ENCODE data around the gene MSH5. TPM values are rescaled to one million over a fixed set of nuclear protein-coding genes. Genes with fewer than 3 reads are reported as not detected.

MSH5 gene
- total and polyA plus RNA-seq, 2 experiments from 2014 or later = 12.1 to 23.9 TPM

DNA sequence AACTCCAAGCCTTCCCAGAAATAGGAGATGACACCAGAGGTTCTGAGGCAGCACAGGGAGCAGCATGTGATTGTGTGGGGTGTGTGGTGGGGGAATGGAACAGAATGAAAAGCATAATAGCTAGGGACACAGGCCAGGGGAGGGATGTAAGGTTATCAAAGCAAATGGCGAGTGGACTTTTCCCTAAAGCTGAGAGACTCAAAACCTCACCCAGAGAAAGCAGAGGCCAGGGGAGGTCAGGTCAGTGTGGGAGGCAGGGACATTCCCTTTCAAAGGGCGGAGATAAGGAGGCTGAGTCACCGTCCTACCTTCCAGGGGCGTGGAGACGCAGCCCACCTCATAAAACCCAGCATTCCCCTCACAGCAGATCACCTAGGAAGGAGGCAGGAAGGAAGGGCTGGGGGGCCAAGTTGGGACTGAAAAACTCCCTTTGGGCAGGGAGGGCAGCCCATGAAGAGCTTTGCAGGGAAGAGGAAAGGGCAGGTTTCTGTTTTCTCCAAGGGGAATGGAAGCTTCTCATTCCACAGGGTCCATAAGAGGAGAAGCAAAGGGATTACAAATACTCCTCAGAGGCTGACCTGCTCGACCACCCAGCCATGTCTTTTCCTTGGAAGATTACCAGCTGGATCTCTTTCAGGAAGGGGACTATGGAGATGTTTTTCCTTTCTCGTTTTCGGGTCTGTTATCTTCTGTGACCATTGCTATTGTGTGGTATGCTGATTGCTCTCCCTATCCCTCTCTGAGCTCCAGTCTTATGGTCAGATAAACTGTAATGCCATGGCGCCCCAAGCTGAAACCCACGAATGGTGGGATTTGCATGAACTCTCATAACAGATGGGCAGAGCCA, 49.4 kb upstream of the MSH5 start:
- no peaks in the 10 kb centered on the region for H3K9me3 Mint-ChIP-seq
- Histone ChIP-seq H3K4me3 (no peak overlapping the region), H3K79me2 (replicated peaks; ENCODE audit: insufficient read depth) (no peaks in the 10 kb centered on the region), H3K27me3 (ENCODE audit: insufficient read depth) (no peaks in the 10 kb centered on the region), H2AFZ (no peak overlapping the region), H3K4me1 (ENCODE audit: insufficient read depth) (no peaks in the 10 kb centered on the region), H4K20me1 (replicated peaks; ENCODE audit: insufficient read depth) (no peaks in the 10 kb centered on the region), H3K9me2 (ENCODE audit: insufficient read depth) (no peaks in the 10 kb centered on the region), H3K4me2 (no peak overlapping the region), H3K27ac (ENCODE audit: low read depth) (no peak overlapping the region), H3F3A (replicated peaks; ENCODE audit: low read depth) (no peaks in the 10 kb centered on the region), H3K36me3 (ENCODE audit: insufficient read depth) (peaks cover 6% of the 10 kb centered on the region; the same call in 1 of the 2 replicates)
- TF ChIP-seq, protein P1, sequence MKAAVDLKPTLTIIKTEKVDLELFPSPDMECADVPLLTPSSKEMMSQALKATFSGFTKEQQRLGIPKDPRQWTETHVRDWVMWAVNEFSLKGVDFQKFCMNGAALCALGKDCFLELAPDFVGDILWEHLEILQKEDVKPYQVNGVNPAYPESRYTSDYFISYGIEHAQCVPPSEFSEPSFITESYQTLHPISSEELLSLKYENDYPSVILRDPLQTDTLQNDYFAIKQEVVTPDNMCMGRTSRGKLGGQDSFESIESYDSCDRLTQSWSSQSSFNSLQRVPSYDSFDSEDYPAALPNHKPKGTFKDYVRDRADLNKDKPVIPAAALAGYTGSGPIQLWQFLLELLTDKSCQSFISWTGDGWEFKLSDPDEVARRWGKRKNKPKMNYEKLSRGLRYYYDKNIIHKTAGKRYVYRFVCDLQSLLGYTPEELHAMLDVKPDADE (IDR thresholded peaks at IDR 0.05) = no peak
- TF ChIP-seq, protein P2, sequence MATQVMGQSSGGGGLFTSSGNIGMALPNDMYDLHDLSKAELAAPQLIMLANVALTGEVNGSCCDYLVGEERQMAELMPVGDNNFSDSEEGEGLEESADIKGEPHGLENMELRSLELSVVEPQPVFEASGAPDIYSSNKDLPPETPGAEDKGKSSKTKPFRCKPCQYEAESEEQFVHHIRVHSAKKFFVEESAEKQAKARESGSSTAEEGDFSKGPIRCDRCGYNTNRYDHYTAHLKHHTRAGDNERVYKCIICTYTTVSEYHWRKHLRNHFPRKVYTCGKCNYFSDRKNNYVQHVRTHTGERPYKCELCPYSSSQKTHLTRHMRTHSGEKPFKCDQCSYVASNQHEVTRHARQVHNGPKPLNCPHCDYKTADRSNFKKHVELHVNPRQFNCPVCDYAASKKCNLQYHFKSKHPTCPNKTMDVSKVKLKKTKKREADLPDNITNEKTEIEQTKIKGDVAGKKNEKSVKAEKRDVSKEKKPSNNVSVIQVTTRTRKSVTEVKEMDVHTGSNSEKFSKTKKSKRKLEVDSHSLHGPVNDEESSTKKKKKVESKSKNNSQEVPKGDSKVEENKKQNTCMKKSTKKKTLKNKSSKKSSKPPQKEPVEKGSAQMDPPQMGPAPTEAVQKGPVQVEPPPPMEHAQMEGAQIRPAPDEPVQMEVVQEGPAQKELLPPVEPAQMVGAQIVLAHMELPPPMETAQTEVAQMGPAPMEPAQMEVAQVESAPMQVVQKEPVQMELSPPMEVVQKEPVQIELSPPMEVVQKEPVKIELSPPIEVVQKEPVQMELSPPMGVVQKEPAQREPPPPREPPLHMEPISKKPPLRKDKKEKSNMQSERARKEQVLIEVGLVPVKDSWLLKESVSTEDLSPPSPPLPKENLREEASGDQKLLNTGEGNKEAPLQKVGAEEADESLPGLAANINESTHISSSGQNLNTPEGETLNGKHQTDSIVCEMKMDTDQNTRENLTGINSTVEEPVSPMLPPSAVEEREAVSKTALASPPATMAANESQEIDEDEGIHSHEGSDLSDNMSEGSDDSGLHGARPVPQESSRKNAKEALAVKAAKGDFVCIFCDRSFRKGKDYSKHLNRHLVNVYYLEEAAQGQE (IDR thresholded peaks at IDR 0.05; ENCODE audit: unreplicated experiment) = no peak
- TF ChIP-seq CREB1 (CRISPR knock-in tag; IDR thresholded peaks at IDR 0.05; ENCODE audit: low read depth) = no peak
- no peak for TF ChIP-seq POLR2AphosphoS5 (IDR thresholded peaks at IDR 0.05; ENCODE audit: low read depth)
- TF ChIP-seq, protein P3, sequence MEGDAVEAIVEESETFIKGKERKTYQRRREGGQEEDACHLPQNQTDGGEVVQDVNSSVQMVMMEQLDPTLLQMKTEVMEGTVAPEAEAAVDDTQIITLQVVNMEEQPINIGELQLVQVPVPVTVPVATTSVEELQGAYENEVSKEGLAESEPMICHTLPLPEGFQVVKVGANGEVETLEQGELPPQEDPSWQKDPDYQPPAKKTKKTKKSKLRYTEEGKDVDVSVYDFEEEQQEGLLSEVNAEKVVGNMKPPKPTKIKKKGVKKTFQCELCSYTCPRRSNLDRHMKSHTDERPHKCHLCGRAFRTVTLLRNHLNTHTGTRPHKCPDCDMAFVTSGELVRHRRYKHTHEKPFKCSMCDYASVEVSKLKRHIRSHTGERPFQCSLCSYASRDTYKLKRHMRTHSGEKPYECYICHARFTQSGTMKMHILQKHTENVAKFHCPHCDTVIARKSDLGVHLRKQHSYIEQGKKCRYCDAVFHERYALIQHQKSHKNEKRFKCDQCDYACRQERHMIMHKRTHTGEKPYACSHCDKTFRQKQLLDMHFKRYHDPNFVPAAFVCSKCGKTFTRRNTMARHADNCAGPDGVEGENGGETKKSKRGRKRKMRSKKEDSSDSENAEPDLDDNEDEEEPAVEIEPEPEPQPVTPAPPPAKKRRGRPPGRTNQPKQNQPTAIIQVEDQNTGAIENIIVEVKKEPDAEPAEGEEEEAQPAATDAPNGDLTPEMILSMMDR (conservative IDR thresholded peaks at IDR 0.05; ENCODE audit: low read depth in 2 of 2) = no peak
- TF ChIP-seq EZH2 (IDR thresholded peaks at IDR 0.05; ENCODE audit: low read depth, unreplicated experiment) = no peak
- no peak for TF ChIP-seq ZNF114 (CRISPR knock-in tag; IDR thresholded peaks at IDR 0.05)
- no peak for TF ChIP-seq NANOG (IDR thresholded peaks at IDR 0.05; ENCODE audit: borderline replicate concordance)
- no peak for TF ChIP-seq ZNF331 (CRISPR knock-in tag; IDR thresholded peaks at IDR 0.05; ENCODE audit: low read depth)
- no peak for TF ChIP-seq EZH2phosphoT487 (IDR thresholded peaks at IDR 0.05; ENCODE audit: unreplicated experiment)
- TF ChIP-seq STAT1 (IDR thresholded peaks at IDR 0.05; ENCODE audit: unreplicated experiment) = no peak
- TF ChIP-seq JUNB (IDR thresholded peaks at IDR 0.05; ENCODE audit: unreplicated experiment) = no peak
- no peak for TF ChIP-seq ZNF462 (CRISPR knock-in tag; IDR thresholded peaks at IDR 0.05)
- no peak overlapping the region for H3K27ac Mint-ChIP-seq
- ATAC-seq = no peak
- no peak overlapping the region for H3K4me3 Mint-ChIP-seq
- peaks cover 6% of the 10 kb centered on the region for H3K27me3 Mint-ChIP-seq (ENCODE audit: insufficient read depth, low read depth, poor library complexity)
- no peak for DNase-seq (ENCODE audit: low spot score)
- H3K36me3 Mint-ChIP-seq (ENCODE audit: low read depth) = peaks cover 21% of the 10 kb centered on the region
- no peaks in the 10 kb centered on the region; the same call in 2 of the 3 replicates for H3K4me1 Mint-ChIP-seq
